SKM-1 (cell line): Measurements from ENCODE around the gene SIK1.
"Not testable (repeated sequence)": the region's sequence is repeated elsewhere in the genome, so short reads cannot be mapped to it uniquely, and the experiment has no call there.

ENCODE experiments used
- DNase-seq: peaks from one replicate; lab custom pipeline; 2025; ENCODE audit not compliant: unreplicated experiment; lab: John Stamatoyannopoulos, UW

Gene SIK1

DNA sequence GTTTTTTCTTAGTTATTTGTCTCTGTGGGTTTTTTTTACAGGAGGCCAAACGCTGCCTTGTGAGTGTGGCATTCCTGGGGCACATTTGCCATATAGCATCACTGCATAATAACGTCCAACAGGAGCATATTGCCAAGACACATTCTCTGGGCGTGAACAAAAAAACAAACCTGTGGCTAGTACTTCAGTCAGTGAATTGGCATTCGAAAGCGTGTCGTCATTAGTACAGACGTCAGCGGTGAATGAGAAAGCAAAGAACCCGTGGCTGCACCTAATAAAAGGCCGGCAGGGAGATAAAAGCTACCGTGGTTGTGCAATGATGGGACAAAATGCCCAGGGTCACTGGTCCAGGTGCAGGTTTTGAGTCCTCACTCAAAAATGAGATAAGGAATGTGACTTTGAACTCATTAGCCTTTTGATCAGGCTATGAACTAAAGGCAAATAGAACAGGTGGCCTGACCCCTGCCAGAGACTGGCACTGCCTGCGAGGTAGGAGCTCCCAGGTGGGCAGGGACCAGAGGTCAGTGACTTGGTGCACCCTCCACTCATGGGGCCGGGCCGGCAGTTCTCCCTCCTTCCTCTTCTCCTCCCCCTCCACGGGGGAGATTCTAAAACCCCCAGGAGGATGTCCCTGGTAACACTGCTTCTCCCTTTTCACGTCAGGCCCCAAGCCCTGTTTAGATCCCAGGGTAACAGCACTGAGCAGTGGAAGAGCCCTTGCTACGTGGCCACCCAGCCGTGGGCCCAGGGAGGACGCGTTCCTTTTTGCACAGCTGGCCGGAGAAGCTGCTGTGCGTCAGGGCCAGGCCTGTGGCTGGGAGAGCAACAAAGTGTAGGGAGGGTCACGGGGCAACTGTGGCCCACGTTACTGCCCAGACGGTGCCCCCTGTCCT, 14.2 kb upstream of the SIK1 start:
- DNase-seq: not testable (repeated sequence)

DNA sequence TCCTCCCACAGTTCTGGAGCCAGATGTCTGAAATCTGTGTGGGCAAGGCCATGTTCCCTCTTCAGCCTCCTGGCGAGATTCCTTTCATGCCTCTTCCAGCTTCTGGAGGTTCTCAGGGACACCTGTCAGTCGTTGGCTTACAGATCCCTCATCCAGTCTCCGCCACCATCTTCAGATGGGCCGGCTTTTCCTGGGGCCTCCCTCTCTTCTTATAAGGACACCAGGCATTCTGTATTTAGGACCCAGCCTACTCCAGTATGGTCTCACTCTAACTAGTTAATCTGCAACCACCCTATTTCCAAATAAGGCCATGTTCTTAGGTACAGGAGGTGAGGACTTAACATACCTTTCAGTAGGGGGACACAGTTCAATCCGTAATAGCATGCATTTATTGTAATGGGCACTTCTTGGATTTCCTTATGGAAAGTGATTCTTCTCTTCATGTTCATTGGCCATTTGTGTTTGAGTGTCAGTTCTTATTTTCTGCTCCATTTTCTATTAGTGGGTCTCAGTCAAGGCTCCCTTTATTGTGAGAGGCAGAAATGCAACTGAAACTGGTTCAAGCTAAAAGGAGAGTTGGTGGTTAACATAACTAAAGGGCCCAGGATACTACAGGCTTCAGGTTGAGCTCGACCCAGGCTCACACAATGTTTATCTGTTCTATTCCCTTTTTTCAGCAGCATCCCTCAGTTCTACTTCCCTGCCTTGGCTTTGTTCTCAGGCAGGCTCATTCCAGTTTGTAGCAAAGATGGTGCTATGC, 12.6 kb upstream of the SIK1 start:
- DNase-seq: not testable (repeated sequence)

DNA sequence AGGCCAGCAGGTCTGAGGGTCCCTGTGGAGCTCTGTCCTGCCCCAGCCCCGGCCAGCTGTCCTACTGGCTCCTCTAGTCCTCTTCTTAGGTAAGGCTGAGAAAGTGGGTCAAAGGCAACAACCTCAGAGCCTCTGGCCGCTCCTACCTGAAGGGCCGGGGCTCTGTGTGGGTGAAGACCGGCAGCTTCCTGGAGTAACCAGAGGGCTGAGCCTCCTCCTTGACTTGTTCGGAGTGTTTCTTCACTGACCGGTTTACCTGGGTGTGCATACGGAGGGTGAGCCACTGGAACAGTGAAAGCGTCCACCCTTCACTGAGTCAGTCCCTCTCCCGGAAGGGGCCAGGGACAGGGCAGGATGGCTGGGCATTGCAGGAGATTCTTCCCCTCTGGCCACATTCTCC, 9.3 kb upstream of the SIK1 start:
- DNase-seq: not testable (repeated sequence)

DNA sequence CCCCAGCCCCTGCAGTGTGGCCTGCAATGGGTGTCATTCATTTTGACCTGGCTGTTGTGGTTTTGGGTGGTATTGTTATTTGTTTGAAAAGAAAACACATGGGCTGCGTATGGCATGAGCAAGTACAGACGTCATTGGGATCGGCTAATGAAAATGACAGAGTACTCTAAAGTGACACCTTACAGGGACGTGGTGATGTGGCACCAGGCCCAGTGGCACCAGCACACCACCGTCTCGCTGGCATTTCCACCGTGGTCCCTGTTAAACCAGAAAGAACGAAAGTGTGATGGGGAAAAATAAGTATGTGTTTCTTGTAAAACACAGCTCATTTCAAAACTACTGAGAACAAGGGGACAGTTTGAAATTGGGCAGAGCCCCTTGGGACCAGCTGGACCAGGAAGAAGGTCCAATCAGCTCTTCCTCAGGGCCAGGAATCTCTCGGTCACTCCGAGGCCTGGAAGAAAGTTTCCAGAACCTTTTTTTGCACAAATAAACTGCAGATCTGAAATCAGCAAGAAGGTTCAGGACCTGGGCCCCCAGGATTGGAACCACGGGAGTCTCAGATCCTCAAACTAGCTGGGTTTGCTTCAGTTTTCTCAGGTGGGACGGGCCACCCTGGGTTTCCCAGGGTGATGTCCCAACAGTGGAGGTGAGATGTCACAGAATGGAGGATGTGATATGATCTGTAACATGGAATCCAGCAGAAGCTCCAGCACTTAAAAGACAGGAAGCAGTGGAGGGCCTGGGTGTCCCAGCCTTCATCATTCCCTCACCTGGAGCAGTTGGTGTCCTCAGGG, 6.6 kb upstream of the SIK1 start:
- DNase-seq: not testable (repeated sequence)

DNA sequence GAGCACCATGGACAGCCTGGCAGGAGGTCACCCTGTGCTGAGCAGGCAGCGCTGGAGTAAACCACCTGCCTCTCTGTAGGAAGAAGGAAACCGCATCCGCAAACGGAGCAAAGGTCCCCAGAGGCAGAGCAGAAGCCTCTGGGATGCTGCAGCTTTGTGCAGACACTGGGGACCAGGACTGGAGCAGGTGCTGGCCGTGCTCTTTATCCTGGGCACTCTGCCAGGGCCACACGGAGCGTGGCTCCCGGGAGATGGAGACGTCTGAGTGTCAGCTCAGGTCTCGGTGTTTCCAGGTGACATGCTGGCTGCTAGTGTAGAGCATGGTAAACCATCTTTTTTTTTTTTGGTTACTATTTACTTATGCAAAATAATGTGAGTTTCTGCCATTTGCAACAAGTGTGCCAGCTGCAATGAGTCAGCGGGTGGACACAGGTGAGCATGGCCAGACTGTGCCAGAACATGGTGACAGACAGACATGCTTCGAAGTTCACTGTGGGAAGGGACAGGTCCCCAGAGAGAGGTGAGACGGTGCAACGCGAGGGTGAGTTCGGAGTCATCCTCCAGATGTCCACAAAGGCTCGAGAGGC, 4.0 kb upstream of the SIK1 start:
- not testable (repeated sequence) for DNase-seq

DNA sequence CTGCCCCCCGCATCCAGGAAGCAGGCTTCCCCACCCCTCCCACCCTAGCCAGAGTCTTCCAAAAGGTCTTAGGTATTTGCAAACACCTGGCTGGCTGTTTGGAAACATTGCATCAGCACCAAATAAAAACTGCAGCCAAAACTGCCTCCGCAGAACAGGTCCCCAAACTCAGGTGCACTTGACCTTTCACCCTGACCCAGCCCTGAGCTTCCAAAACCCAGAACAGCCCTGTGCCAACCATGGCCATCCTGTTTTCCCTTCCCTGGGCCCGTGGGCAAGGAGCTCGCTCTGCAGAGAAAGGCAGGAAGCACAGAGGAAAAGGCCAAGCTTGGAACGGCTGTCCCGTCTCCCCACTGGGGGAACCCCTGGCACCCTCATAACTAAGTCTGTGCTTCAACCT, 2.0 kb upstream of the SIK1 start:
- DNase-seq: not testable (repeated sequence)

DNA sequence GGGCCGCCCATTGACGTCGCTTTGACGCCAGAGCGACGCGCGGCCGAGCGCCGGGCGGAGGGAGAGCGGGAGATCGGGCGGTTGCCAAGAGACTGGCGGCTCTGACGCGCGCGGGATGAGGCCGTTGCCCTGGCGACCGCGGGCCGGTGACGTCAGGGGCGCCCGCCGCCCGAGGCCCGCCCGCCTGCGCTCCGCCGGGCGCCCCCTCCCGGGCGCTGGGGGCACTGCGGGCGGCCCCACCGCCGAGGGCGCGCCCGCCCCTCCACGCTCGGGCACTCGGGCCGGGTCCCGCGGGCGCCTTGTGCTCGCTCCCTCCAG, 270 bp upstream of the SIK1 start:
- not testable (repeated sequence) for DNase-seq

DNA sequence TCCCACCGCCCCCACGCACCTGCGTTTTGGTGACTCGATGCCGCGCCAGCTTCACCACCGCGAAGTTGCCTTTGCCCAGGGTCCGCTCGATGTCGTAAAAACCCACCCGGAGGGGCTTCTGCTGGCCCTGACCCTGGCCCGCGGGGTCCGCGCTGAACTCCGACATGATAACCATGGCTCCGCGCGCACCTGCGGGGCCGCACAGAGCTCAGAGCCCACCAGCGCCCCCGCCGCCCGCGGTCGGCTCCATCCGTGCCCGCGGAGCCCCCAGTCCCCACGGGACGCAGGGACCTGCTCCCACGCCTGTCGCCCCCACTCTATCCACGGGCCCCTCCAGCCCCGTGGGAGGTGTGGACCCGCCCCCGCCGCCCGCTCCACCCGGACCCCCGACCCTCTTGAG, 927 bp downstream of the SIK1 start:
- DNase-seq: not testable (repeated sequence)

DNA sequence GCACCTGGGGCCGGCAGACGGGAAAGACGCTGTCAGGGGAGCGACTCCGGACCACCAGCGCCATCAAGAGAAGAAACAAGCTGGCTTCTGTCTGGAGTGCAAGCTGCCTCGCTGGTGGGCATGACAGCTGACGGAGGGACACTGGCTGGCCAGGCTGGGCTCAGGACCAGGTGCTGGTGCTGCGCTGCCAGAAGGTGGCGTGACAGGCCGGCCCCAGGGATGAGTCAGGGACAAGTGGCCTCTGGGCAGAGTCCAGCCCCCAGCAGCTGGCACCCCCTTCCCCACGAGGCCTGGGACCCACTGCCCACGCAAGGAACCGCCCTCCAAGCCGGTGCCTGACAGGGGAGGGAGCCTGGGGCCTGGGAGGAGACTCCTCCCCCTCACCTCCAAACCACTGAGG, 7.5 kb downstream of the SIK1 start:
- DNase-seq: not testable (repeated sequence)

DNA sequence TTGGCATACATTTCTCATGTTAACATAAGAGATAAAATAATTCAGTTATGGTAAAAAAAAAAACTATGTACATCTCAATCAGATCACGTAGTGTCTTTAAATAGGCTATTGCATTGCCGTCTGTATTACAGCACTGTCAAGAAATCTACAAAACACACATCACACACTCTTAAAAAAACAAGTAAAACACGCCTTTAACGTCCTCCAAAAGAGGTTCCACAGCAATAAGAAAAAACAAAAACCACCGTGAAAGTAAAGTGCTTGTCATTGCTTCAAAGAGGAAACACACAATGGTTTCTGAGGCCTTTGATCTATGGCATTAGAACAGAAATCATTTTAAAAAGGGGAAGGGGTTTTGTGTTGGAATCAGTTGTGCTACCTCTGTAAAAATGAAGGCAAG, 12.4 kb downstream of the SIK1 start:
- not testable (repeated sequence) for DNase-seq

DNA sequence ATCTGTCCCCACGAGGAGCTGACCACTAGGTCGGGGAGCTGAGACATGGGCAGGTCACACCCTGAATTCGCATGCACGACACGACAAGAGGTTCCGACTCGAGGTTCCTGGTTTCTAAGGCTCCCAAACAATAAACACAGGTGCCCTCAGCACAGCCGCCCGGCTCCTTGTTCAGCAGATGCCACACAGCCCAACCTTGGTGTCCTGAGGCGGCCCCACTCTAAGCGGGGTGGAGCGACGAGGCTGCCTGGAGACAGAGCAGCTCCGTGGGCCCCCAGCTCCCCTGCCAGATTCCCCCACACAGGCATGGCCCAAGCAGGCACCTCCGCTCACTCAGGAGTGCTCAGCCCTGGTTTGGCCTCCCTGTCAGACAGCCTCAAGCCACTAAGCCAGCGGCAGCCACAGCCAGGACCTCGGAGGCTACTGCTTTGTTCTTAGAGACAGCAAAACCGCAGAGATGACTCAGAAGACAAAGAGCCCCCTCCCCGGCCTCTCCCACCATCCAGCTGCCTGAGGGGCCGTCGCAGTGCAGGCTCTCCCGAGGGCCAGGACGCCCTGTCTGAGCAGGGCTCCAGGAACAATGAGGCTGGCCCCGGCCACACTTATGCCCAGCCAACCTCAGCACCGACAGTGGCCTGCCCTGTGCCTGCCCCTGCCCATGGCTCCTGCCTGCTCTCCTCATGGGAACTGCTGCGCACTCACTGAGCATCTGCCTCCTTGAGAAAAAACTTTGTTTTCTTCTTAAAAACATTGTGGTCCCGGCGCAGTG, 14.7 kb downstream of the SIK1 start:
- not testable (repeated sequence) for DNase-seq

DNA sequence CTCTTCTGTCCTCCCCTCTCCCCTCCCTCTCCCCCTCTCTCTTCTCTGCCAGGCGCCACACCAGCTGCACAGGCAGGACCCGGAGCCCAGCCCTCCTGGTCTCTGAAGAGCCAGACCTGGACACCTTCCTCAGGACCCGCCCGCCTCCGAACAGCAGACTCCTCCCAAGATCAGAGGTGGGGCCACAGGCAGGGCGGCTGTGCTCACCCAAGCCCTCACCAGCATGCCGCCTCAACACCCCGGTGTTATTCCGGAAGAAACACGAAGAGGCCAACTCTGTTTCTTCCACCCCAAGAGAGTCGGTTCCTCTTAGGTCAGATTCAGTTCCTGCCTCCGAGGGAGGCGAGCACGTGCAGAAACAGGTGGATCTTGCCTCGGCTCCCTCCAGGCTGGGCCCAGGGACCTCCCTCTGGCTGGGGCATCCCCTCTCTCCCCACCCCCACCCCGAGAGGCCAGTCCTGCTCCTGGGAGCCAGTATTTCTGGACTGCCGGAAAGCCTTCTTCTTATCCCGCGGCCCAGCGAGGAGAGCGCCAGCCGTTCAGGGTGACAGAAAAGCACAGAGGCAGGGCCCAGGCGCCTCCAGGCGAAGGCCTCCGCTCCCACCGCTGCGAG, 16.4 kb downstream of the SIK1 start:
- not testable (repeated sequence) for DNase-seq

DNA sequence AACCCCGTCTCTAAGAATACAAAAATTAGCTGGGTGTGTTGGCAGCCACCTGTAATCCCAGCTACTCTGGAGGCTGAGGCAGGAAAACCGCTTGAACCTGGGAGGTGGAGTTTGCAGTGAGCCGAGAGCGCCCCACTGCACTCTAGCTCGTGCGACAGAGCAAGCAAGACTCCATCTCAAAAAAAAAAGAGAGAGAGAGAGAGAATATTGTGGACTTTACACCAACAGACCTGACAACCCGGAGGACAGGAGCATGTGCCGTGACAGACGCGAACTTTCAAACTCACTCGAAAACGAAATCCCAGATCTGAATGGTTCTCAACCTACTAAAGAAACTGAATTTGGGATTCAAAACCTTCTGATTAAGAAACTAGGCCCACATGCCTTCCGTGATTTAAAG, 19.8 kb downstream of the SIK1 start:
- DNase-seq: not testable (repeated sequence)

DNA sequence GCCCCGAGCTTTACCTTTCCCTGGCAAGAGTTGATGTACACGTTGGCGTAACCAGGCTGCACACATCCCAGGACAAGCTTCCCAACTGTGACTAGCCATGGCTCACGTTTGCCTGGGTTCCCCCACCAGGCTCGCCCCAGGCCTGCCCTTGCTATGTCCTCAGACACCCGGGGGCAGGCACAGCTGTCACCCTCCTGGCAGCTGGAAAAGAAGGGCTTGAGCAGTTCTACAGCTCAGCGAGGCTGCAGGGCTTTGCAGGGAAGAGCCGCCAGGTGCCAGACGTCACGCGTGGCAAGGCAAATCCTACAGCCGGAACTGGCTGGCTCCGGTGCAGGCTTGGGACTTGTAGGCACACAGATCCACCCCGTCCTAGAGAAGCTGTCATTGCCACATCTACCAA, 22.5 kb downstream of the SIK1 start:
- not testable (repeated sequence) for DNase-seq

DNA sequence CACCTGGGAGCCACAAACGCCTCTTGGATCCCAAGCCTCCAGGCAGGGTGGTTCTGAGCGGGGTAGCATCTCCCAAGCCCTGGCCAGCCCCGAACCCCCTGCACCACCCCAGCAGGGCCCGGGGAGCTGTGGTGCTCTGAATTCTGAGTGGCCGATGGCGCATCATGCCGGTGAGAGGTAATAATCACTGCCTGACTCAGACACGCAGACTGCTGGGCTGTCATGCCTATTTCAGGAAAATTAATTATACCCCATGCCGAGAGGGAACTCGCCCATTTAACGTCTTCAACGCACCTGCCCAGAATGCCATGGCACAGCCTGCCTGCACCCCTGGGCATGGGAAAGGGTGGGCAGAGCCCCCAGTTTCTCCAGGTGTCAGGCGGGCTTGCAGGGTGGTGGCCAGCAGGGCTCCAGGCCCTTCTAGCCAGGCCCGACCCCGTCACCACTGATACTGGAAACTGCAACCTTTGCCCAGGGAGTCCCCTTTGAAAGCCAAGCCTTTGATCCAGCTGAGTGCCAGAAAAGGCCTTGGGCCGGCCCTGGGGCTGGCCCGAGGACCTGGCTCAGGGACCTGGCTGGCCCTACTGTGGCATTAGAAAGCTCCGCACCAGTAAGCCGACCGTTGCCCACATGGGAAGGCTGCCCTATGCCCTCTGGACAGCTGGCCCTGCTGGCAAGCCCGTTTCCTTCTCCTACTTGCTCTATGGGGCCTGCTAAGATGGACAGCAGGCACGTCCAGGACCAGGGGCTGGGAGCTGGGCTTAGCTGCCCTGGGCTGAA, 23.1 kb downstream of the SIK1 start:
- not testable (repeated sequence) for DNase-seq

DNA sequence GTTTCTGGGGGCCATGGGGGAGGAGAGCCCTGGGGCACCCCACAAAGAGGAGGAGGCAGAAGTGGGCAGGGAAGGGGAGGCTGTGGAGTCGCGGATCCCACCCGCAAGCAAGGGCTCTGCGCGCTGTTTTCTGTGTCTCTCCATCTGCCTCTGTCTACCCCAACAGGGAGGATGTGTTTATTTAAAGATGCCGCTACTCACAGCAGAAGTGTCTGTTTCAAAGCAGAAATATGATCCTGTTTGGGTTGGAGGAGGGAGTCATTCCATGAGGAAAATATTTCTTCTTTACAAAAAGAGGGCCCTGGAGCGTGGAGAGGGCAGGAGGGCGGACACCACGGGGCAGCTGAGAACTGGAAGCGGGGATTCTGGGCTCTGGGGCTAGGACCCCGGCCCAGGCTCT, 25.8 kb downstream of the SIK1 start:
- not testable (repeated sequence) for DNase-seq

DNA sequence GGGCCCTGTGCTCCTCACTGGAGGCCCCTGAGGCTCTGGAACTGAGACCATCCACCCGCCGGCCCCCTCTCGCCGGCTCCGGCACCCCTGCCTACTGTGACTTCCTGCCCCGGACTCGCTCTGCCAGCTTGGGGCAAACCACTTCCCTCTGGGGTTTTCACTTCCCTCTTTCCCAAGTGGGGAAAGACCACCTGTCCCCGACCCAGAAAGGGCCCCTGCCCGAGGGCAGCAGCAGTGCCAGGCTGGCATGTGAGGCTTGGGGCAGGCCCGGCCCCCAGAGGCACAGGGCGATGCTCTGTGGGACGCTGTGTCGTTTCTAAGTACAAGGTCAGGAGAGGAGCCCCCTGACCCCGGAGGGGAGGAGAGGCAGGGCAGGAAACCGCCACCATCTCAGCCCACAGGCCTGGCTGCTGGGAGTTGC, 27.3 kb downstream of the SIK1 start:
- DNase-seq: not testable (repeated sequence)

DNA sequence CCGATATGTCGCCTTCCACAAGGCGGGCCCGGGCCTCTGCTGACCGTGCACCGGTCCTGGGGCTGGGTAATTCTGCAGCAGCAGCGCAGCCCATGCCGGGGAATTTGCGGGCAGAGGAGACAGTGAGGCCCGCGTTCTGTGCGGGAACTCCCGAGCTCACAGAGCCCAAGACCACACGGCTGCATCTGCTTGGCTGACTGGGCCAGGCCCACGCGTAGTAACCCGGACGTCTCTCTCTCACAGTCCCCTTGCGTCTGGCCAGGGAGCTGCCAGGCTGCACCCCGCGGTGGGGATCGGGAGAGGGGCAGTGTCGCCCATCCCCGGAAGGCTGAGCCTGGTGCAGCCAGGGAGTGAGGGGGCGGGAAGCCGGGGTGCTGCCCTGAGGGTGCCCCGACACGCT, 27.8 kb downstream of the SIK1 start:
- not testable (repeated sequence) for DNase-seq

DNA sequence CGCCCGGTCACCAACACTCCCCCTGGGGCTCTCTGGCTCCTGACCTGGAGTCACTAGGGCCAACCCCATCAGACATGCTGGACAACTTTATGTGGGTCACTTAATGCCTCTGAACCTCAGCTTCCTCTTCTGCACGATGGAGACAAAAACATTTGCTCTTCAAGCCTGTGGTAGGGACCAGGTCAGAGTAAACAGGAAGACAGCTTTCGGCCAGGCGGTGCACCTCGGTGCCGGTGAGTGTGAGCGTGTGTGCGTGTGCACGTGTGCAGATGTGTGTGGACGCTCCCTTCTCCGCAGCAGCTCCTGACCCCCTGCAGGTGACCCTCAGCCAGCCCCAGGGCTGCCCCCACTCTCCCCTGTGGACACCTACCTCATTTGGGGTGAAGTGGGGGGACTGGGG, 28.4 kb downstream of the SIK1 start:
- DNase-seq: not testable (repeated sequence)
